Measurements from ENCODE around the gene KIFC1. TPM values are rescaled to one million over a fixed set of nuclear protein-coding genes. Genes with fewer than 3 reads are reported as not detected.
"Not testable (repeated sequence)": the region's sequence is repeated elsewhere in the genome, so short reads cannot be mapped to it uniquely, and the experiment has no call there.

Gene KIFC1
- total RNA-seq, 1 experiment from 2014 or later: 16.9 TPM

GRCh38 chr6:33373960-33374910 lies 17.4 kb upstream of the KIFC1 start:
- no peak for DNase-seq (ENCODE audit: extremely low read depth, low read depth)

GRCh38 chr6:33375143-33375671 lies 16.4 kb upstream of the KIFC1 start:
- DNase-seq (ENCODE audit: extremely low read depth, low read depth): peak; percentile 32

GRCh38 chr6:33377171-33377570 lies 14.5 kb upstream of the KIFC1 start:
- DNase-seq (ENCODE audit: extremely low read depth, low read depth): no peak

GRCh38 chr6:33379184-33379583 lies 12.4 kb upstream of the KIFC1 start:
- not testable (repeated sequence) for DNase-seq (ENCODE audit: extremely low read depth, low read depth)

DNA sequence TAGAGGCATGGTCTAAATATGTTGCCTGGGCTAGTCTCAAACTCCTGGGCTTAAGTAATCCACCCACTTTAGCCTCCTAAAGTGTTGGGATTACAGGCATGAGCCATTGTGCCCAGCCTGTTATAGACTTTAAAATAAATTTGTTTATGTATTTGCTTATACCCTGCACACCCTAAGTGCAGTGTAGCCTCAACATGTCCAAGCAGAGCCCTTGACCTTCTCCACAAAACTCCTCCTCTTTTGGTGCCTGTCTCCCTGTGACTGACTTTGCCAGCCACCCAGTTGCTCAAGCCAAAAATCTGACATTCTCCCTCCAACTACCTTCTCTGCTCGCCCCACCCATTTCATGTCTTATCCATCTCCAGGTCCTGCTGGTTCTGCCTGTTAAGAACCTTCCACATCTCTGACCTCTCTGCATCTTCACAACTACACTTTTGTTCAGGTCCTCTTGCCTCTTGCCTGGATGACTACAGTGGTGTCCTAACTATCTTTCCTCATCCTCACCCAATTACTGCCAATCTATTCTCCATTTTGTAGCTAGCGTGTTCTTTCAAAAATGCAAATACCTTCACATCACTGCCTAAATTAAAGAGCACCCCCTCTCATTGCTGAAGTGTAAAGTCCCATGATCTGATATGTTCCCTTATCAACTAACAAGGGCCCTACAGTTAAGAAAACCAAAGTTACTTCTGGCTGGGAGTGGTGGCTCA lies 11.2 kb upstream of the KIFC1 start:
- no peak for DNase-seq (ENCODE audit: extremely low read depth, low read depth)

DNA sequence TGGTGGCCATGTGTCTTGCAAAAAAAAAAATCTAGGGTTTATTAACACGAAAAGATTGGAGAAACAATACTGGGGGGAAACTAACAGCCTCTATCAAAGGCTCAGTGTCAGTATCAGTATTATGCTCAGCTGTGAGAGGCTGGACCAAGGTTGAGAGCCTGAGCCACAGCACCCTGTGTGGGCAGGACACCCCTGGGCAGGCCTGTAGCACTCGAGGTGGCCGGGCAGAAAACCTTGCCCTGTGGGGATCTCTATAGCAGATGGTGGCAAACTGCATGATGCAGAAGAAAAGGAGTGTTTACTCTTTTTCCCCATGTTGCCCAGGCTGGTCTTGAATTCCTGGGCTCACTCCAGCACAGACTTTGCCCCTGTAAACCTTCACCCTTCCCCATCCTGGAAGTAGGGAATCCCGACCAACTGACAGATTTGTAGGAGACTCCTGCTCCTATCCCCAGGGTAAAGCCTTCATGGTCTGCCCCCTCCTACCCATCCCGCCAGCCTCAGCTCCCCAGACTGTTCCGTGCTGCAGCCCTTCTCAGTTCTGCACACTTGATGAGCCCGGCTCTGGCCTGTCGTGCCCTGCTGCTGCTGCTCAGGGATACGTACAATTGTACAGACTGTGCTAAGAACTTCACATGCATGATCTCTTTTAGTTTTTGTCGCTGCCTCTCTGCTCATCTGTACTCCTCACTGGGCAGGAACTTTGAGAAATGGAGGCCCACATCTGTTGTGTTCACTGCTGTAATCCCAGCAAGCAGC lies 8.0 kb upstream of the KIFC1 start:
- no peak for DNase-seq (ENCODE audit: extremely low read depth, low read depth)

GRCh38 chr6:33384581-33385020 lies 7.0 kb upstream of the KIFC1 start:
- peak; percentile 42 for DNase-seq (ENCODE audit: extremely low read depth, low read depth)

GRCh38 chr6:33390173-33390572 lies 1.4 kb upstream of the KIFC1 start:
- DNase-seq (ENCODE audit: extremely low read depth, low read depth): no peak

- DNase-seq (ENCODE audit: extremely low read depth, low read depth): no peak
Observed at GRCh38 chr6:33390767-33391277, 801 bp upstream of the KIFC1 start.

DNA sequence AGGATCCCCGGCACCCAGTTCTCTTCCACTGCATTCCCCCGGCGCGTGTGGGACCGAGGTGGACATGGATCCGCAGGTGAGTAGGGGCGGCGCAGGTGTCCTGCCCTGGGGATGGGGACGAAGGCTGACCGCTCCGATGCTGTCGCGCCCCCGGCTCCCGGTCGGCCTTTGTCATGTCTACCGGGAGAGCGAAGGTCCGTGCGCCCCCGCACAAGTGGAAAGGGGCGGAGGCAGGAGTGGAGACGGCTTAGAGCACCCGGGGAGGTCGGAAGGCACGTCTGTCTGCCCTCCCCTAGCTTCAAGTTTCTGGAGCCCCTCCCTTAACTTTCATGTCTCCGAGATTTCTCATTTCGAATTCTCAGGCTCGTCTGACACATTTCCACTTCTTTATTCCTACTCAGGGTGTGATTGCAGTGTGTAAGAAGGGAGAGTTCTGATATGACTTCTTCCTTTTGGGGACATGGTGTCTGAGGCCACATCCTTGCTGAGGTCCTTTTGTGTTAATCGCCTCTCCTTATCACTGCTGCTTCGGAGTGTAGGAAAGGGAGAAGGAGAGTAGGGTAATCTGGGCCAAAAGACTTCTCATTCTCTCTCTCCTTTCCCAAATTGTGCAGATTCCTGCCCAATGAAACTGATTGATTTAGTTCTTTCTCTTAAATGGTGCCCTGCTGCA lies 435 bp downstream of the KIFC1 start:
- no peak for DNase-seq (ENCODE audit: extremely low read depth, low read depth)

- no peak for DNase-seq (ENCODE audit: extremely low read depth, low read depth)
Observed at GRCh38 chr6:33392595-33392948, 949 bp downstream of the KIFC1 start.

DNA sequence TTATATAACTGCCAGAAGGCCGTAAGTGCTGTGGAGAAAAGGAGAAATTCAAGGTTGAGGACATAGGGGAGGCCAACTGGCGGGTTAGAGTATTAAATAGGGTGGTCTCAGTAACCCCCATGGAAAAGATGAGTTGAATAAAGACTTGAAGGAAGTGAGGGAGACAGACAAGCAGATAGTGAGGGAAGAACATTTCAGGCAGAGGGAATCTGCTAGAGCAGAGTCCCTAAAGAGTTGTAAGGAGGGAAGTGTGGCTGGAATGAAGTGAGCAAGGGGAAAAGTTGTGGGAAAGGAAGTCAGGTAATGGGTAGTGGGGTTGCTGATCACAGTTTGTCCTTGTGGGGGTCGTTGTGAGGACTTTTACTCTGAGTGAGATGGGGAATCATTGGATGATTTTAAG lies 1.4 kb downstream of the KIFC1 start:
- no peak for DNase-seq (ENCODE audit: extremely low read depth, low read depth)

- no peak for DNase-seq (ENCODE audit: extremely low read depth, low read depth)
Observed at GRCh38 chr6:33397541-33397940, 5.9 kb downstream of the KIFC1 start.

GRCh38 chr6:33398601-33399000 lies 7.0 kb downstream of the KIFC1 start:
- not testable (repeated sequence) for DNase-seq (ENCODE audit: extremely low read depth, low read depth)

GRCh38 chr6:33399881-33400280 lies 8.3 kb downstream of the KIFC1 start:
- not testable (repeated sequence) for DNase-seq (ENCODE audit: extremely low read depth, low read depth)

- no peak for DNase-seq (ENCODE audit: extremely low read depth, low read depth)
Observed at GRCh38 chr6:33404884-33405283, 13.3 kb downstream of the KIFC1 start.

DNA sequence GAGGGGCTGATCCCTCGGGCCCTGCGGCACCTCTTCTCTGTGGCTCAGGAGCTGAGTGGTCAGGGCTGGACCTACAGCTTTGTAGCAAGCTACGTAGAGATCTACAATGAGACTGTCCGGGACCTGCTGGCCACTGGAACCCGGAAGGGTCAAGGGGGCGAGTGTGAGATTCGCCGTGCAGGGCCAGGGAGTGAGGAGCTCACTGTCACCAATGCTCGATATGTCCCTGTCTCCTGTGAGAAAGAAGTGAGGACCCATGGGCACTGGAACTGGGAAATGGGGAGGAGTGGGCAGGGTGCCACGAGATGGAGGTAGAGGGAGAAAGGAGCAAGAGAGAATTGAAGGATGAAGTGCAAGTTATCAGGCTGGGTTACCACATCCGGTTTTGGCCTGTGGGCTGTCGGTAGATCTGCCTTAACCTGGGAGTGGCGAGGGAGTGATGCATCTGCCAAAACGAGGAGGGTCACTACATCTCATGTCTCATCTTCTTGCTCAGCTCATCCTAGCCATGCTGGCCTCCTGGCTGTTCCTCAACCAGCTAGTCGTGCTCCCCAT lies 13.8 kb downstream of the KIFC1 start:
- no peak for DNase-seq (ENCODE audit: extremely low read depth, low read depth)

- DNase-seq (ENCODE audit: extremely low read depth, low read depth): no peak
Observed at GRCh38 chr6:33406126-33406525, 14.5 kb downstream of the KIFC1 start.

DNA sequence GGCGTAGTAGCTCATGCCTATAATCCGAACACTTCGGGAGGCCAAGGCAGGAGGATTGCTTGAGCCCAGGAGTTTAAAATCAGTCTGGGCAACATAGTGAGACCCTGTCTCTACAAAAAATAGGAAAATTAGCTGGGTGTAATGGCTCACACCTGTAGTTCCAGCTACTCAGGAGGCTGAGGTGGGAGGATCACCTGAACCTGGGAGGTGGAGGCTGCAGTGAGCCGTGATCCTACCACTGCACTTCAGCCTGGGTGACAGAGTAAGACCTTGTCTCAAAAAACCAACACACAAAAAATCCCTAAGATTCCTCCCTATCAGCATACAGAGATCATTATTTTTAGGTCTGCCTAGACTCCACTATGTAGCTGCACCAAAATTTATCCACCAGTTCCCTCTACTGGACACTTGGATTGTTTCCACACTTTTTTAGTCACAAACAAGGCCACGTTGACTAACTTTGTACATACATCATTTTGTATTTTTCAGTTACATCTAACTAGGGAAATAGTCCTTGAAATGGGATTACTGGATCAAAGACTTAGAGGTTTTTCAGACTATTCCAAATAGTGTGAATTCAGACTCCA lies 15.6 kb downstream of the KIFC1 start:
- DNase-seq (ENCODE audit: extremely low read depth, low read depth): no peak

Data from NCI-H460 (cell line).